Stimulated activated CD4-positive, alpha-beta T cell treated with anti-CD3 and anti-CD28 coated beads, Interleukin-12 subunit alpha, Interleukin-12 subunit beta, amount 100 ng/mL, for 4 hours (primary cell): ENCODE measurements around the gene ZBTB48.

Source experiments
- DNase-seq: peaks from one replicate; pipeline ENCODE4 v3.0.0-alpha.2; 2020

ZBTB48 gene

DNA sequence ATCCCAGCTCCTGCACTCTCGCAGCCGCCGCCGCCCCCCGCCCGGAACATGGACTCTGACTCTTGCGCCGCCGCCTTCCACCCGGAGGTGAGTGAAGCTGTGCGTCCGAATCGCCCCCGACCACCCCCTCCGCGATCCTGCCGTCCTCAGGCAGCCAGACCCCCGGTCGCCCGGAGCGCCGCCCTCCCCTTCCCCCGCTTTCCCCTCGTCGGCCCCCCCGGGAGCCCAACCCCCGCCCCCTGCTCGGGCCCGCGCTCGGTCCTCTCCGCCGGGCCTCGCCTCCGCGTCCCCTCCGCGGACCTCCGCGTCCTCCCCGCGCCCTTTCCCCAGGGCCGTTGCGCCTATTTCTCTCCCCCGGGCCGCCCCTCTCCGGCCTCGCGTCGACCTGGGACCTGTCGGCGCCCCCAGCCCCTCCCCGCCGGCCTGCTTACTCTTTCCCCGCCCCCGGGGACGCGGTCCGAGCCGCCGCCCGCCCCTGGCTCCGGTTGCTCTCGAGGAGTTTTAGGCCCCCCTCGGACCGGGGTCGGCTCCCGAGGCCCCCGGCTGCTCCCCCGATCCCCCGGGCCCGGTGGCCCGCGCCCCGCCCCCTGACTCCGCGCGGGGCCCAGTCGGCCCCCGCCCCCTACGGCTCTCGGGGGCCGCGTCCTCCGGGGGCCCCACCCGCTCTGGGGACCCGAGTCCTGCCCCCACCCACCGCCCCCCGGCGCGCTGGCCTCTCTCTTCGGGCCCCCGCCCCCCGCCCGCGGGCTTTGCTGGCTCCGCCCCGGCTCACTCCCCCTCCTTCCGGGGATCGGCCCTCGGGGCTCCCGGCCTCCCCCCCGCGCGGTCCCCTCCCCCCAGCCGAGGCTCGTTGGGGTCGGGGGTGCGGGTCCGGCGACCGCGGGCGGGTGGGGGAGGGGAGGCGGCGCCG, 34.5 kb downstream of the ZBTB48 start:
- peak; percentile 65 for DNase-seq

DNA sequence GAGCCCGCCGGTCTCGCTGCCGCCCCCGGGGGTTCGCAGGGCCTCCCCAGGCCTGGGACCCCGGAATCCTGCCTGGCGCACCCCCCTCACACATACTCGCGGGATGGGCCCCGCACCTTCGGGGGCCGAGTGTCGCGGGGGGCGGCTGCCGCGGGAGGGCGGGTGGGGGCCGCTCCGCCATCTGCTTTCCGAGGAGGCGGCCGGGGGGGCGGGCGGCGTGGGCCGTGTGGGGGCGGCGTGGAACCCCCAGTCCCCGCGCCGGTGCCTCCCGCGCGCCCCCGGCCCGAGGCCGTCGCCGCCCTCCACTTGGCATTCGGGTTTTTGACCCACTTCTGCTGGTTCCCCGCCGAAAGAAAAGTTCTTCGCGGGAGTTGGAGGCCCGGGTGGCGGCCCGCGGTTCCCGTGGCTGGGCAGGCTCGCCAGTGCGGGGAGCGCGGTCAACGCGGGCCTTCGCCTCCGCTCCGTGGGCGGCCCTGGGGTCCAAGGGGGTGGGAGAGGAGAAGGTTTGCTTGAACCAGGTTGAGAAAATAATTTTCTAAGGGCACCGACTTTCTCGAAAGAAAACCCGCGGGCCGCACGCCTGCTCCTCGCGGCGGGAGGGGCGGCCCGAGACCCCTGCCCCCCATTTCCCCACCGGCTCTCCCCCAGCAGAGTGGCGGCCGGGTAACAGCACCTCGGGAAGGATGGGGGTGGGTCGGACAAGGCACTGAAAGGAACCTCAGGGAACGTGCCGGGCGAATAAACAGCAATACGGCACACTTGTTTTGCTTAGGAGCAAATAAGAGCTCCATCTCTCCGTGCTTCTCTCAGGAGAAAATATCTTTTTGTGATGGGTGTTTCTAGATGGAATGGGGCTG, 35.4 kb downstream of the ZBTB48 start:
- DNase-seq = no peak

DNA sequence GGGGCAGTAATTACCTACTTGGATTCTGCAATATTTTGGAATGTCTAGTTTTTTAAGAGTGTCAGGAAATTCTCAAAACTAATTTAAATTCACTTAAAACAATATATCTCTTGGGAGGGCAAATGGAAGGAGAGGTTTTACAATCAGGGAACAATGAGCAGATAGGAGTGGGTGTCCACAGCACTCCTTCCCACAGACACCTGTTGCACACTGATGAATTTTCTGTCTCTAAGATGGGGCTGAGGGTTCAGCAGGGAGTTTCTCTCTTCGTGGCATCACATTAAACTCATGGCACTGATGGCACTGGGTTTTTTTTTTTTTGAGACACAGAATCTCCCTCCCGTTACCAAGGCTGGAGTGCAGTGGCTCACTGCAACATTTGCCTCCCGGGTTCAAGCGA, 39.3 kb downstream of the ZBTB48 start:
- DNase-seq = no peak

DNA sequence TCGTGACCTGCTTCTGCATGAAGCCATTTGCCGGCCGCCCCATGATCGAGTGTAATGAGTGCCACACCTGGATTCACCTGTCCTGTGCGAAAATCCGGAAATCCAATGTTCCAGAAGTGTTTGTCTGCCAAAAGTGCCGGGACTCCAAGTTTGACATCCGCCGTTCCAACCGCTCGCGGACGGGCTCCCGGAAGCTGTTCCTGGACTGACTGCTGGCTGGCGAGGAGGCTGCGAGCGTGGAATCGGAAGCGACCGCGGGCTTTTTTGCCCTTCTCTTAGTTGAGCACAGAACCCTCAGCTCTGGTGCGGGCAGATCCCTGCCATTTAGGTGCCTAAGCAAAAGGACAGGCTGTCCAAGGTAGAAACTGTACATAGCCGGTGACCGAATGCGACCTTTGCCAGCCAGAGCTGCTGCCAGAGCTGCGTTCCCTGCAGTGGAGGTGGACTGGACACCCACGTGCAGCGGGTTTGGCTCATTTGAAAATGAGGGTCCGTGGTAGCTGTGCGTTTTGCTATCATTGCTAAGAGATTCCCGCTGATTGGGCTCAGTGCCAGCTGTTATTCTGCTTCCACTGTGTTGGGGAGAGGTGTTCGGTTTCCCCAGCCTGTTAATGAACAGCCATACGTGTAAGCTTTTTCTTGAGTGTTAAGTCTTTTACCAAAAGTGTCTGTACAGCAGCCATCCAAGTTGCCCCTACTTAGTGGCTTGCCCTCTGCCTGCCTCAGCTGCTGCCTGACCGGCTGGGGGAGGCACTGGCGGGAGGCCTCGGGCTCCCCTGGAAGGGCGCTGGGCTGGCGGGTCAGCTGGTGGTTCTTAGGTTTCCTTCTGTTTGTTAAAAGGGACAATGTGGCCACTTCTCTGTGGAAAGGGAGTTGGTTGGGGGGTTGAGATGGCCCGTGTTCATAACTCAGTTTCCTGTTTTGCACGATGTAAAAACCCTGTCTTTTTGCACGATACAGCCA, 41.9 kb downstream of the ZBTB48 start:
- DNase-seq = no peak

DNA sequence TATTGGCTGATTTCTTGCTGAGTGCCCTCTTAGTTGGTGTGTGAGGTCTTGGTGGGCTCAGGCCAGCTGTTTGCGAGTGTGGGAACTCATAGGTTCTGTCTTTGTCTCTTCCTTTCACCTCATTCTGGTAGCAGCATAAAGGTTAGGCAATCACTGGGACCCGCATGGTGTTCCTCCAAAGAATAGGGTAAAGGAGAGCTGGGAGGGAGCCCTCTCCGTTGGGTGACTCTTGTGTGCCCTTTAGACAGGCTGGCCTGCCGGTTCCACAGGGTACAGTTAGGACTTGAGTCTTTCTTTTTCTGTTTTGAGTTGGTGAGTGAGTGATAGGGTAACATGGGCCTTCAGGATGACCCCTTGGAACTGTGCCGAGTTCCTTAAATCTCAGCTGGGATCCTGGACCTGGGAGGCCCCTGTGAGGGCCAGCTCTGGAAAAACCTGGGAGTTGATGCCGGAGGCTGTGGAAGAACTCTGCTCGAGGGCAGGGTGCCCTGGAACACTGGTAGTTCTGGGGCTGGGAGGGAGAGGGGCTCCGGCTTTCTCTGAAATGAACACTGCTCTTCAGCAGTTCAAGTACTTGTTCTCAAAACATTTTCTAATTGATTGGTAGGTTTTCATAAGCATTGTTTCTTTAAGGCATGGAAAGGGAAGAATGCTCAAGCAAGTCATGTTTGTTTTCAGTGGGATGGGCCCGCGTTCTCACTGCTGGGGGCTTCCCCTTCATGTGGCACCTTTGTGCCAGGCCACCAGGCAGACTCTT, 42.8 kb downstream of the ZBTB48 start:
- no peak for DNase-seq

DNA sequence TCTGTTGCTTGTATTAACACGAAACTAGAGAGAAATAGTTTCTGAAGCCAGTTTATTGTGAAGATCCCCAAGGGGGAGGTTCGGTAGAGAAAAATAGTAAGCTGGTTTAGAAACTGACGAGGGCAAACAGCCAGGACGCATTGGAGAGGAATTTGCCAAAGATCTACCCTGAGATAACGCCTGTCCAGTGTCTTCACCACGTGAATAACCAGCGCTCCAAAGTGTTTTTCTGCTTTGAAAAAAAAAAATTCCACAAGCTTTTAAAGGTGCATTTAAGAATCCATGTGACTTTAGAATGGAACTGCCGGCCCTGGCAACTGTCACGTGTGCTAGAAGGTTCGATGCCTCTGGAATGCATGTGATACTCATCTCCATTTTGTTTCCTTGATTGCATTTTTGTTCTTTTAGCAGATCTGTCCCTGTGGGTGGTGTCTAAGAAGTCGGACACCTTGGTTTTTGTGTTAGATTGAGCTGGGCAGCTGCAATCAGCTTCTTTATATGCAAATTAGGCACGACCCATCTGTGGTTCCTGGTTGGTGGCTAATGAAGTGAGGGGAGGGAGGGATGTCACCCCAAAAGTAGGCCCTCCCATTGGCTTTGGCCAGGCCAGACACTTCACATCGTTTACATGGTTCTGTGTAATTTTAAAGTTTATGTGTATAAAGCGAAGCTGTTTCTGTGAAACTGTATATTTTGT, 43.6 kb downstream of the ZBTB48 start:
- no peak for DNase-seq

DNA sequence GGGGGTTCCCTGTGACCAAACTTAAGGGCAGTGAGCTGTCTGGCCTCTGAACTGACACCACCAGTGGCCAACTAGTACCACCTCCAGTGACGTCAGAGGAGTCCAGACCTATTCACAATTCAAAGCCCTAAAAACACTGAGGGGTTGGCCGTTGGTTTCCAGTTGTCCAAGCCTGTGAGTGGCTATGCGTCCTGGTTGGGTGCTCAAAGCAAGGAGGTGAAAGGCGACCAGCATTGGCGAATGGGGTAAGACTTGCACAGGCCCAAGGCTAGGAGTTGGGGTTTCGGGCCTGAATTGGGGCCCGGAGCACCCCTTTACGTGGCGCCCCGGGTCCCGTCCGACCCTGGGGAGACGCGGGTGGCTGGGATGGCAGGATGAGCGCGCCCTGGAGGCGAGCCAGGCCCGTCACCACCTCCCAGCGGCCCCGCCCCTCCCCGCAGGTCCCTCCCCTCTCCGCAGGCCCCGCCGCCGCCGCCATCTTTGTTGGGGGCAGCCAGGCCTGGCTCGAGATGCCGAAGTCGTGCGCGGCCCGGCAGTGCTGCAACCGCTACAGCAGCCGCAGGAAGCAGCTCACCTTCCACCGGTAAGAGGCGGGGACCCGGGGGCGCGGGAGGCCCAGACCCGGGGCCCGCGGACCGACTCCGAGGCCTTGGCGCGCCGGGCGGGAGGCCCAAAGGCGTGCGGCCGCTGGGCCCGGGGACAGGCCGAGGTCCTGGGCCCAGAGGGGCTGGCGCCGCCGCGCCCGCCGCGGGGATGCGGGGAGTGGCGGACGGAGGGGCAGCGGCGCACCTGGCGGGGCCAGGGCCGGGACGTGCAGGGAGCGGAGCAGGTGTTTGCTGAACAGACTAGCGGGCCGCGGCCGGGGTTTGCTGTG, 45.2 kb downstream of the ZBTB48 start, which contains the start of gene THAP3:
Gene THAP3 (plus strand): TSS at position 159 of the 874 bp plus-strand sequence. CDS start 351 bp downstream, at position 510.
- peak; percentile 92 for DNase-seq

DNA sequence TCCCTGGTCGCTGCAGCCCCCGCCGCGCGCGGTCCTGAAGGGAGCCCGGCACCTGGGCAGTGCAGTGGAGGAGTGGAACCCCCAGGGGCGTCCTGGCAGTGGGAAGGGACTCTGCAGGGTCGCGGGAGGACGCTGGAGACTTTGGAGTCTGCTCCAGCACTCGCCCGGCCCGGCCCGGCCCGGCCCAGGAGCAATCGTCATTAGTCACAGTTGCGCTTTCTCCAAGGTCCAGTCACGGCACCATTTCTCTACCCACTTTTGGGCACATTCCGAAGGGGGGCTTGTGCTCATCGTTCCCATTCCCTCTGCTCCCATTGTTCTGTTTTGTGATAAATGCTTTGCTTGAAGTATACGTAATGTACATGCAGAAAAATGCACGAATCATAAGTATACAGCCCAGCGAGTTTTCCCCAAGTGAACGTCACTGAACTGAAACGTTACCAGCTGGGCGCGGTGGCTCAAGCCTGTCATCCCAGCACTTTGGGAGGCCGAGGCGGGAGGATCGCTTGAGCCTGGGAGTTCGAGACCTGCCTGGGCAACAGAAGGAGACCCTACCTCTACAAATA, 45.9 kb downstream of the ZBTB48 start:
- no peak for DNase-seq

DNA sequence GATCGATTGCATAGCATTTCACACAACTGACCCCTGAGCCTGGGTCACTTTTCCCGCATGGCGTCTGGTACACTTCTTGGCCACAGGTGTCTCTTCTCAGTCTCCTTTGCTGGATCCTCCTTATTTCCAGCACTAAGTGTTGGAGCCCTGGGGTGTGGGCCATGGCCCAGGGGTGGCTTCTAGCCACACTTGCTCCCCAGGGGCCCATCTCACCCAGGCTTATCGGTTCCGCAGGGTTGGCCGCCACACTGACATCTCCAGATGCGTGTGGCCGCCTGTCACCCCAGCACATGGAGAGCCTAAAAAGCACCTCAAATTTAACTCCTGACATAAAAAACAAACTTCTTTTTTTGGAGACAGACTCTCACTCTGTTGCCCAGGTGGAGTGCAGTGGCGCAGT, 47.2 kb downstream of the ZBTB48 start:
- no peak for DNase-seq

DNA sequence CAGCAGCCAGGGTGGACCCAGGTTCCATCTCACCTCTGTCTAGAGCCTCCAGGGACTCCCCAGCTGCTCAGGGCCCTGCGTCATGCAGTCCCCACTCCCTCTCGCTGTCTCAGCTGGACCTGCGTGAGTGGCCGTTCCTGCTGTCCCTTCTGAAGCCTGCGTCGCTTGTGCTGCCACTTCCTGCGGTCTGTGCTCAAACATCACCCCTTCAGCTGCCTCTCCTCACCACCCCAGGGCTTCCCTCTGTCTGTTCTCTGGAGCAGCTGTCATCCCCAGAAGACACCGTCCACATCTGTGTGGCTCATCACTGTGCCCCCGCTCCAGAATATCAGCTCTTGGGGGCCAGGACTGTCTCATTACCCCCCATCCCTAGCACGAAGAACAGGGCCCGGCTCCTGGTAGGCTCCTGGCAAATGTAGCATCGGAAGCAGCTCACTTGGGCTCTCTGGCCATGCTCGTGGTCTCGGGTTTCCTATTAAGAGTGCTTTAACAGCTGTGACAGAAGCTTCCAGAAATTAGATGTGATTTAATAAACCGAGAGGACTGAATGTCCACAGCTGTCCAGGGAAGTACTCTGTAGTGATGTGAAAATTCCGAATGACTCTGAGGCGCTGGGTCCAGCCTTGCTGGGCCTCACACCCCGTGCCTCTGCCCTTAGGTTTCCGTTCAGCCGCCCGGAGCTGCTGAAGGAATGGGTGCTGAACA, 48.2 kb downstream of the ZBTB48 start:
- no peak for DNase-seq

DNA sequence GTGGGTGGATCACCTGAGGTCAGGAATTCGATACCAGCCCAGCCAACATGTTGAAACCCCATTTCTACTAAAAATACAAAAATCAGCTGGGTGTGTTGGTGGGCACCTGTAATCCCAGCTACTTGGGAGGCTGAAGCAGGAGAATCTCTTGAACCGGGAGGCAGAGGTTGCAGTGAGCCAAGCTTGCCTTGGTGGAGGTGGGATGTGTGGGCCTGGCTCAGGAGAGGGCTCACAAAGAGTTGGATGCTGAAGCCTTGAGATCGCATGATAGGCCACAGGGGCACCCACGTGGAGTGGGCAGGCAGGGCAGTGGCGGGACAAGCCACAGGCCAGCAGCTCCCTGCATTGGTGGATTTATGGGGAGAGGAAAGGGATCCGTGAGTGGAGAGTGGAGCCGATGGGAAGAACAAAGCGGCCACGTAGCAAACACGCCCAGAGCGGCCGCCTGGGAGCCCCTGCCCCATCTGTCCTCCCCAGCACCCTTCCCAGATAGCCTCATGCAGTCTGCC, 49.2 kb downstream of the ZBTB48 start:
- no peak for DNase-seq

DNA sequence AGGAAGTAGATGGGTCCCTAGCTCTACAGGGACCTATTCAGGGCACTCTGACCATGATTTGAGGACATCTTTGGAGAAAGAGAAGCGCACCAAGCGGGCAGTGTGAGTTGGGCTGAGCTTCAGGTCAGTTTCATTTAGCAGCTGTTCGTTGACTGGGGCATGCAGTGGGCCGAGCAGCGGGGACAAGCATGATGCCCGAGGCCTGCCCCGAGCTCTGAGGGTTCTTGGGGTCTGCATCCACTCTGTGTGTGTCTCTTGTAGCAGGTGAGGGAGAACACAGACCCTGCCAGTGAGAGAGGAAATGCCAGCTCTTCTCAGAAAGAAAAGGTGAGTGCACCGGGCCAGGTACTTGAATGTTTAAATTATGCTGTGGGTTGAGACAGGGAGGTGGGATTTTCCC, 50.2 kb downstream of the ZBTB48 start:
- DNase-seq = no peak

DNA sequence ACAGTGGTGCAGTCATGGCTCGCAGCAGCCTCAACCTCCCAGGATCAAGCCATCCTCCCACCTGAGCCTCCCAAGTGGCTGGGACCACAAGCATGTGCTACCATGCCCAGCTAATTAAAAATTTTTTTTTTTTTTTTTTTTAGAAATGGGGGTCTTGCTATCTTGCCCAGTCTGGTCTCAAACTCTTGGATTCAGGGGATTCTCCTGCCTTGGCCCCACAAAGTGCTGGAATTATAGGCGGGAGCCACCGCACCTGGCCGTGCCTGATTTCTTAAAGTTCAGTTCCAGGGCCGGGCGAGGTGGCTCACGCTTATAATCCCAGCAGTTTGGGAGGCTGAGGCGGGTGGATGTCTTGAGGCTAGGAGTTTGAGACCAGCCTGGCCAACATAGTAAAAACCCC, 51.3 kb downstream of the ZBTB48 start:
- DNase-seq = no peak

DNA sequence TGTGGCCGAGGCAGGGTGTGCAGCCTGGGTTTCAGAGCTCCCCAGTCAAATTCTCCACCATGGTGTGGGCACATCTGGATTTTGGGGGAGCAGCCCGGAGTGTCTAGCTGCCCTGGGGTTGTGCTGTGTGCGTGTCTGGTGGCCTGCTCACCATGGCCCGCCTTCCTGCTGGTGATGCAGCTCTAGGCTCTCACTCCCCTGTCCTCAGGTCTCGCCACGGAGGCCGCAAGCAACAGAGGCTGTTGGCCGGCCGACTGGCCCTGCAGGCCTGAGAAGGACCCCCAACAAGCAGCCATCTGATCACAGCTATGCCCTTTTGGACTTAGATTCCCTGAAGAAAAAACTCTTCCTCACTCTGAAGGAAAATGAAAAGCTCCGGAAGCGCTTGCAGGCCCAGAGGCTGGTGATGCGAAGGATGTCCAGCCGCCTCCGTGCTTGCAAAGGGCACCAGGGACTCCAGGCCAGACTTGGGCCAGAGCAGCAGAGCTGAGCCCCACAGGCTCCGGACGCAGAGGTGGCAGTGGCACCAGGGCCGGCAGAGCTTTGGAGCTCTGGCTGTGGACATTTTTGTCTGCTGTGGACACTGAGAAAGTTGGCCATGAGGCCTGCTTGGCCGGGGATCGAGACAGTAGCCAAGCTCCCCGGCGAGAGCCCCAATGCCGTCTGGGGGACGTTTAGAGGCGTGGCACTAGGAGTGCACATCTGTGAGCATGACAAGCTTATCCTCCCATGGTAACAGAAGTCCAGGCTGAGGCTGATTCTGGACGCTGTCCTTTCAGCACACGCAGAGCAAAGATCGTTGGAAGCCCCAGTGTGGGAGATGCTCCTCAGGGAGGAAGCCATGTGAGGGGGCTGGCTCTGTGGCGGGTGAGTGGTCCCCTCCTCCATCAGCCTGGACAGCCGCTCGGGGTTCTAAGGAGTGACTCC, 53.1 kb downstream of the ZBTB48 start:
- DNase-seq = no peak

DNA sequence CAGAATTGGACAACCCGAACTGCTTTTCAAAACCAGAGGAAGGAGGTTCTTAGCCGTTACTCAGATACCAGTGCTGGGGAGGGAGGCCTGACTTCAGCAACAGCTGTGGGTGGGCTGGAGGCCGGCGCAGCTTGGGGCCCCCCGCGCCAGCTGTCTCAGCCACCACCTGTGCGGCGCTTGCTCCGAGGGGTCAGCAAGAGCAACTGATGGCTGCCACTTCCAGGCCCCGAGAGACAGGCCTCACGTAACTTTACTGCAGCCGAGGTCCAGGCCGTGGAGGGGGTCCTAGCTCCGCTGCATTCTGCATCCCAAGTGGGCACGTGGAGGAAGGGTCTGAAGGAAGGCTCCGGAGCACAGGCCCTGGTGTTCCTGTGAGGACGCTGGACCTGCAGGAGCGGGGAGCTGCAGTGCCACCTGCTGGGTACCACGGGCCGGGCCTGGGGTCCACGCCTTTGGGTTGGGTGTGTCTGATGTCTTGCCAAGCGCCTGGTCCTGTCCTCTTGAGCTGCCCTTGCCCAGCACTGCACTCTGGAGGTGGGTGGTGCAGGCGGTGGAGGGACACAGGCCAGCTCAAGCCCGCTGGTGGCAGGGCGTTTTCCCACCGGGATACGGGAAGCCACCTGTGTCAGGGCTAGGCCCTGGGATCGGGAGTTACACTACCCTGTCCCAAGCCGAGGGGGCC, 54.7 kb downstream of the ZBTB48 start:
- DNase-seq = peak; percentile 39

DNA sequence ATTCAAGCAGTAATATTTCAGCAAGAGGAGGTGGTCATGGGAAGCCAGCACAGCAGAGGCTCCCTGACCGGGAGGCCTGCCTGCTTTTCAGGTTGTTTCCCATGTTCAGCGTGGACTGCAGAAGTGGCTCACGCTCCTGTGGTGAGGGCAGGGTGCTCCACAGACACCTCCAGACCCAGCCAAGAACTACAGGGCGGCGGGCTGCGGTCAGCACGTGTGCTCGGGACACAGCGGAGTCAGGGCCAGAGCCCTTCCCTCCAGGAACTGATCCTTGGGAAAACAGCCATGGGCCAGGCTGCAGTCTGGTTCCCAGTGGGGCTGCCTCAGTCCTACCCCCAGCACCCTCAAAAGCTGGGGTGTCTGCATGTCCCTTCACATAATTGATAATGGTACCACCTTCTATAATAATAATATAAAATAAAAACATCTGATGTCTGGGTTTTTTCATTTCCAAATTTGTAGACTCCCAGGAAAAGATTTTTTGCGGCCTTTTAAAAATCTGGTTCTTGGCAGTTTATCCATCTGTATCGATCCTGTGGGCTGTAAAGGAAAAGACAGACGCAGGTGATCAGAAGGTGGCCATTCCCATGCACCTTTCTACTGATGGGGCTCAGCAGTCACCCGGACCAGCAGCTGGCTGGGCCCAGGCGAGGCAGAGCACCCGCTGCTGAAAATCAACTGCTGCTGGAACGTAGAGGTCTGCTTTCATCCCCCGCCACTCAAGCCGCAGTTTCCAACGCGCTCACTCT, 55.5 kb downstream of the ZBTB48 start:
- no peak for DNase-seq
